Measurements from ENCODE around the gene DPEP3.
"Not testable (repeated sequence)": the region's sequence is repeated elsewhere in the genome, so short reads cannot be mapped to it uniquely, and the experiment has no call there.

DPEP3 gene

GRCh38 chr16:67993207-67994039, 13.1 kb upstream of the DPEP3 start:
- peak; percentile 86 for DNase-seq (ENCODE audit: low read depth)

DNA sequence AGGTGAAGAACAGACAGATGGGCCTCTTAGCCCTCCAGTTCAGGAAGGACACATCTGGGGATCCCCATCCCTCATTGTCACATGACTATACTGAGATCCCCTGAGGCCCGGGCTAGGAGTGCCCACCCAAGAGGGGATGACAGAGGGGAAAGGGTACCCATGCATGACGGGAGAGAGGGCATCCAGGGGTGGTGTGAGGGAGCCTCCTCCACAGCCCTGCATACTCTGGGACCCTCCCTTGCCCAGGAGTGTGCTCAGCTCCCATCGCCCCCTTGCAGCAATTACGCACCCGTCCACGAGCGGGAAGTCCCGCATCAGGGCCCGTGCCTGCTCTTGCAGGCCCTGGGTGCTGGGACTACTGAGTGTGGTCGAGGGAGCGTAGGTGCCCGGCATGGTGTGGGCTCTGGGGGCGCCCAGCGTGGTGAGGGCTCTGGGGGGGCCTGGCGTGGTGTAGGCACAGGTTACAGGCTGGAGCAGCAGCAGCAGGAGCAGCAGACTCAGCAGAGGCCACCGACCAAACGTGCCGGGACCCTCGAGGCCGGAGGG, 12.4 kb upstream of the DPEP3 start:
- no peak for DNase-seq (ENCODE audit: low read depth)

GRCh38 chr16:67990018-67990386, 9.7 kb upstream of the DPEP3 start:
- DNase-seq (ENCODE audit: low read depth): no peak

DNA sequence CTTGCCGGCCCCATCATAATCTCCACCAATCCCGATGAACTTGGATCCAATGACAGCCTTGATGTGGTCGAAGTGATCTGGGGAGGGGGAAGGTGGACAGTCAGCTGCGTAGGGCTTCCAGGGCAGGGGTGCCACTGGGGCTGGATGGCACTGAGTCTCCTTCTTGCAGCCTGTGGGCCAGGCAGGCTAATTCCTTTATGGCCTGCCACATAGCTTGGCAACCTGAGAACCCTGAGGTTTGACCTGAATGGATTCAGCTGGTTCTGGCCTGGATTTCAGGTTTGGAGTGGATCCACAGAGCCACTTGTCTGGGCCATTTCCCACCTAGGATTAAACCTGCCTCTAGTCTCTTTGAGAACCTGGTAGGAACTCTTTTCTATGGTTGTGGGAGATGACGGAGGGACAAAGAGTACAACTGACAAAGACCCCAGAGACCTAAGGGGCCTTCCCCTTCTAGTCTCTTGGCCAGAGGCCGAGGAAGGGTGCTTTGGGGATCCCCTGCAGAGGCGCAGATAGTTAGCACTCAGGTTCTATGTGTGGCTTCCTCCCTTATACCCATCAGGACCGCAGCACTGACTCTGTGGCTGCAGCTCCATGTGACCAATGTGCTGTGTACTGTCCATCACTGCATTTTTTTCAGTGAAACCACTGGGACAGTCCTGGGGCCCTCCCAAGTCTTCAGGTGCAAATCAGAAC, 9.2 kb upstream of the DPEP3 start:
- no peak for DNase-seq (ENCODE audit: low read depth)

DNA sequence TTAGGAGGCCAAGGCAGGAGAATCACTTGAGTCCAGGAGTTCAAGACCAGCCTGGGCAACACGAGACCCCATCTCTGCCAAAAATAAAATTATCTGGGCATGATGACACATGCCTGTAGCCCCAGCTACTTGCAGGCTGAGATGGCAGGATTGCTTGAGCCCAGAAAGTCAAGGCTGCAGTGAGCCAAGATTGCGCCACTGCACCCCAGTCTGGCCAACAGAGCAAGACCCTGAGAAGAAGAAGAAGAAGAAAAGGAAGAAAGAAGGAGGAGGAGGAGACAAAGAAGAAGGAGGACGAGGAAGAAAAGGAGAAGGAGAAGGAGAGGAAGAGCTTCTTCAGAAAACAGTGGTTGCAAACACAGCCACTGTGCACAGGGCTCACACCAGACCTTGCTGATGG, 8.4 kb upstream of the DPEP3 start:
- no peak for DNase-seq (ENCODE audit: low read depth)

GRCh38 chr16:67987460-67988160, 7.3 kb upstream of the DPEP3 start:
- DNase-seq (ENCODE audit: low read depth): no peak

DNA sequence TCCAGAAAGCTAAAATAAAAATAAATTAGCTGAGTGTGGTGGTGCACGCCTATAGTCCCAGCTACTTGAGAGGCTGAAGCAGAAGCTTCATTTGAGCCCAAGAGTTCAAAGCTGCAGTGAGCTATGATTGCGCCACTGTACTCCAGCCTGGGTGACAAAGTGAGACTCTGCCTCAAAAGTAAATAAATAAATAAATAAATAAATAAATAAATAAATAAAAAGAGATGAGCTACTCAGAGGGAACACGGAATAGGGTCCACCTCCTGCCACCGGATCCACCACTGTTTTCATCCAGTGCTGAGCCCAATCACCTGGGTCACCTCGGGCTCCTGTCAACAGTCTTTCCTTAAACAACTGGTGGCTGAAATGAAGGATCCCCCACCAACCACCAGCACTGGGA, 6.7 kb upstream of the DPEP3 start:
- DNase-seq (ENCODE audit: low read depth): no peak

DNA sequence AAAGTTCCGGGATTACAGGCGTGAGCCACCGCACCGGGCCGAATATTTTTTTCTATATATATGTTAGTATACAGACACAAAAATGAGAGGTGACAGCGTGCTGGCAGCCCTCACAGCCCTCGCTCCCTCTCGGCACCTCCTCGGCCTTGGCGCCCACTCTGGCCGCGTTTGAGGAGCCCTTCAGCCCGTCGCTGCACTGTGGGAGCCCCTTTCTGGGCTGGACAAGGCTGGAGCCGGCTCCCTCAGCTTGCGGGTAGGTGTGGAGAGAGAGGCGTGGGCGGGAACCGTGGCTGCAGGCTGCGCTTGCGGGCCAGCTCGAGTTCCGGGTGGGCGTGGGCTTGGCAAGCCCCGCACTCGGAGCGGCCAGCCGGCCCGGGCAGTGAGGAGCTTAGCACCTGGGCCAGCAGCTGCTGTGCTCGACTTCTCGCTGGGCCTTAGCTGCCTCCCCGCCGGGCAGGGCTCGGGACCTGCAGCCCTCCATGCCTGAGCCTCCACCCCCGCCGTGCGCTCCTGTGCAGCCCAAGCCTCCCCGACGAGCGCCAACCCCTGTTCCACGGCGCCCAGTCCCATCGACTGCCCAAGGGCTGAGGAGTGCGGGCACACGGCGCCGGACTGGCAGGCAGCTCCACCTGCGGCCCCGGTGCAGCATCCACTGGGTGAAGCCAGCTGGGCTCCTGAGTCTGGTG, 1.9 kb upstream of the DPEP3 start:
- DNase-seq (ENCODE audit: low read depth): no peak

DNA sequence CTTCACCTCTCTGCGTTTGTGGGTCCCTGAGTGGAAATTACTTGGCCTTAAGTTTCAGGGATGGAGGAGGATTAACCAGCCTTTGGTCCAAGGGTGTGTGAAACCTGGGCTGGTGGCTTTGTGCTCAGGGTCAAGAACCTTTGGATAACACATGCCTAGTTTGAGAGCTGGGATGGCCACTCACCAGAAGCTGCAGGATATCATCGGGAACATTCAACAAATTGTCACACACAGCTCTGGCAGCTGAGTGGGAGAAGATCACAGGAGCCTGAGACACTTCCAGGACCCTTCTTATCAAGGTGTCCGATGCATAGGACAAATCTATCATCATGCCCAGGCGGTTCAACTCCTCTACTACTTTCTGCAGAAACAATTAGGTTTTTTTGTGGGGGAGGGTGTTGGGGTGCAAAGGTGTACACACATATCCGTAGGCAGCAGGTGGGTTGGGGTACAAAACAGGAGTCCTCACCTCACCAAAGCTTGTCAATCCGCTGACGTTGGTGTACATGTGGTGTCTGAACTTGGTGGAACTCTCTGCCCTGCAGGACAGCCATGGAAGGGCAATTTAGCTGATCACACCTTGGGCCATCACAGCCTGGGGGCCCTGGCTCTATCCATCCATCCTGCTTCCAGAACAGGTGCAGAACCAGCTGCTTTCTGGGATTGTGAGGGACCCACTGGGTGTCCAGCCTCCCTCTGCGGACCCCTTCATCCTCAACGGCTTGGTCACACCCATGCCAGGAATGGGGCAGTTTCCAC, 2.7 kb downstream of the DPEP3 start:
- DNase-seq (ENCODE audit: low read depth): no peak

DNA sequence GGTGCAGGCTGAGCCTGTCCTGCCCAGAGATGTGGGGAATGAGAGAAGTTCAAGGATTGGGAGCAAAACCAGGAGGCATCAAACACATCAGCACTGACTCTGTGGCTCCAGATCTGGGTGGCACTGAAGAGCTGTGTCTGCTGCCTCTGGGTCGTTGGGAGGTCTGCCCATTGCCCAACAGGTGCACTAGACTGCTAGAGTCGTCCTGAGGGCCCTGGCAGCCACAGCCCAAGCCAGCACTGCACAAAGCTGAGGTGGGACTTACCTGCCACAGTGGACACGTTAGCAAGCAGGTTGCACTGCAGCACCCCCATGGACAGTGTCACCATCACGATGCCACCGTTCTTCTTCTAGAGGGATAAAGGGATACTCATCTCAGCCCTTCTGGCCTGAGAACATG, 3.3 kb downstream of the DPEP3 start:
- no peak for DNase-seq (ENCODE audit: low read depth)

GRCh38 chr16:67976205-67976604, 4.1 kb downstream of the DPEP3 start:
- no peak for DNase-seq (ENCODE audit: low read depth)

GRCh38 chr16:67975321-67976105, 4.8 kb downstream of the DPEP3 start:
- no peak for DNase-seq (ENCODE audit: low read depth)

GRCh38 chr16:67972285-67972684, 8.0 kb downstream of the DPEP3 start:
- not testable (repeated sequence) for DNase-seq (ENCODE audit: low read depth)

- no peak for DNase-seq (ENCODE audit: low read depth)
These were observed 9.2 kb downstream of the DPEP3 start for GRCh38 chr16:67971111-67971510.

DNA sequence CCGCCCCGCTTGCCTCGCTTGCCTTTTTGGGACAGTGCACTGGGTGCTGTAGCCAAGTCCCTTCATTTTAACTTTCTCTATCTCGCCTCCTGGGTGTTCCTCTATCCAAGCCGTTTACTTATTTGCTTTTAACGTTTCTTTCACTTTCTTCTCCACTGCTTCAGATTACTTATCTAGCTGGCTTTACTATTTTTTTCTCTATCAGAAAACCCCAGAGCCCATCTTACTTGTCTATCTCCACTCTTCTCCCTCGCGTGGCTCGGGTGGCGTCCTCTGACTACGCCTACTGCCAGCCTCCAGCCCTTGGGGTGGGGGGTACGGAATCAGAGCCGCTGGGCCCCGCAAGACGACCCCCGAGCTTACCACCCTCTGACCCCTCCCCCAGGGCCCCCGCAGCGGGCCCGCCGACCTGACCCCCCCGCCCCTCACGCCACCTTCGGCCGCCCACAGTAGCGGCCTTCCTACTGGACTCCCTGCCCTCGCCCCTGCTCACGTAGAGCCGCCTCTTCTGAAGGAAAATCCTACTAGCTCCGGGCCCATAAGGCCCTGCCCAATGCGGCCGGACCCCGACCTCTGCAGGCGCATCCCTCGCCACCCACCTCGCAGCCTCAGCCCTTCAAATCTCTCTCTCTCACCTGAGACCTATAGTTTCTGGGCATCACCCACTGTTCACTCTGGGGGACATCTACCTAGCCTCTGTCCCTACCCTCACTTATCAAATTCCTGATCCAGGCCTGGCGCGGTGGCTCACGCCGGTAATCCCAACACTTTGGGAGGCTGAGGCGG, 10.9 kb downstream of the DPEP3 start:
- no peak for DNase-seq (ENCODE audit: low read depth)

DNA sequence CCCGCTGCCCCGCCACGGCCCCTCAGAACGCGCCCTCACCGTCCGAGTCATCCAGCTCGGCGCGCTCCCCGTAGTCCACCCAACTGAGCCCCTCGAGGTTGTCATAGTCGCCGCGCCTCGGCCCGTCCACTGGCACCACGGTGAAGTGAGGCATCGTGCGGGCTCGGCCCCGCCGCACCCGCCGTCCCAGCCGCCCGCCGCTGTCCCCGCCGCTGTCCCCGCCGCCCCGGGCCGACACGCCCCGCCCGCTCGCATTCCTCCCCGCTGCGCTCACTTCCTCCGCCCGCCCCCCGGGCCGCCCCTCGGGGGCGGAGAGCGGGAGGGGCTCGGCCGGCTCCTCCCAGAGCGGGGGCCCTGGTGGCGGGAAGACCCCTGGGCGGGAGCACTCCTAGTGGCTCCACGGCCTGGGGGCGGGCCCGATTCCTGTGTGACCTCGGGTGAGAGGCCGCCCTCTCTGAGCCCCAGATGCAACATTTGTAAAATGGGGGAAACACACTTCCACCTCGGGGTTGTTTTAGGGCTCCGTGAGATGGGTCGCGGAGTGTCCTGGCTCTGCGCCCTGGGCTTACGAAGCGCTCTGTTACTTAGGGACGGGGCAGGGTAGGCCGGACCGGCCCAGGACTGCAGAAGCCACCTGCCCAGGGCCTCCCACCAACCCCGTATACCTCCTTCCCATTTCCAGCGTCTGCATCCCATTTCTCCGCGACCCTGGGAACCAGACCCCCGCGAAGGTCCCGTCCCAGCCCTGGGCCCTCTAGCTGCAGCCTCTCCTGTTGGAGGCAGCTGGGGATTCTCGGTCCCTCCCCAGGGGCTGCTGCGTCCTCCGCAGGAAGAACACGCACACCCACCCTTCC, 11.7 kb downstream of the DPEP3 start, which contains the start of gene SLC12A4:
Gene SLC12A4, minus strand, starts transcription at position 238 of the 854 bp plus-strand sequence. Its CDS starts 84 bp downstream, at position 154.
- DNase-seq (ENCODE audit: low read depth): peak; percentile 95

DNA sequence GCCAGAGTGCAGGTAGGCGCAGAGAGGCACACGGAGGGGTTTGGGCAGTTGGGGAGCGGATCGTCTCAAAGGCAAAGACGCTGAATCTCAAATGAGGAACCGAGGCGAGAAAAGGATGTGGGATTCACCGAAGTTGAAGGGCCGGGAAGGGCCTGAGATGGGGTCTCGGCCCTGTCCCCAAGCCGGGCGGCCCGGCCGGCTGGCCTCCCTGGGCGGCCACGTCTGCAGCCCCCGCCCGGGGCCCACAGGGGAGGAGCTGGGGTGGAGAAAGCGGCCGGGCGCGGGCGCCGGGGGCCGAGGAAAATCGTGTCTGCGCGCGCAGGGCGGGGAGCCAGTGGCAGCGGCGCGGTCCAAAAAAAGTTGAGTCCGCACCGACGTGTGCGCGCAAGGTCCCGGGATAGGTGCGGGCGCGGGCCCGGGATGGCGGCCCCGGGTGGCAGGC, 12.3 kb downstream of the DPEP3 start:
- DNase-seq (ENCODE audit: low read depth): peak; percentile 27

- DNase-seq (ENCODE audit: low read depth): no peak
These were observed 12.9 kb downstream of the DPEP3 start for GRCh38 chr16:67967183-67967957.
